Measurements from ENCODE around the gene PPP1R7. TPM values are rescaled to one million over a fixed set of nuclear protein-coding genes. Genes with fewer than 3 reads are reported as not detected.

The PPP1R7 gene
- total RNA-seq, 1 experiment from 2014 or later: 45.4 TPM

- H3K4me1 ChIP-seq (ENCODE audit: control insufficient read depth in 1 of 2, insufficient read depth in 2 of 2, low read length in 2 of 2): peaks cover 6 to 11% of the 10 kb centered on the region in 2 experiments; a peak in 3 of 4 replicates
- no peak overlapping the region for H3K4me2 ChIP-seq (ENCODE audit: low read length)
- intact Hi-C loops (cut with micrococcal nuclease): no loop called here
- no peak overlapping the region for H3K4me3 ChIP-seq (replicated peaks in 1 of 2; ENCODE audit: low read depth in 1 of 2, low read length in 2 of 2)
- ChIA-PET RAD21 (ENCODE audit: low non-redundant PET in 1 of 2, low total read pairs in 2 of 2, uncharacterized antibody in 2 of 2, unreplicated experiment in 2 of 2) (no interaction called here), POLR2A (no interaction called here), CTCF (no interaction called here)
- no peaks in the 10 kb centered on the region for H3K27me3 ChIP-seq (ENCODE audit: insufficient read depth, low read length)
- H3K9me3 ChIP-seq (ENCODE audit: control insufficient read depth in 1 of 2, insufficient read depth in 1 of 2, low read depth in 1 of 2, low read length in 2 of 2): no peaks in the 10 kb centered on the region
- no peak overlapping the region for H2AFZ ChIP-seq (ENCODE audit: low read depth, low read length, poor library complexity, severe bottlenecking)
- TF ChIP-seq CEBPB (IDR thresholded peaks at IDR 0.05; ENCODE audit: low read depth) (no peak), SIN3A (IDR thresholded peaks at IDR 0.05; ENCODE audit: low read depth) (no peak), CBX3 (IDR thresholded peaks at IDR 0.05; ENCODE audit: low read depth) (no peak), MAX (IDR thresholded peaks at IDR 0.05) (no peak), REST (IDR thresholded peaks at IDR 0.05; ENCODE audit: low read depth) (no peak)
- BruUV-seq (replicated peaks): no TSS peak
- H3K27ac ChIP-seq (ENCODE audit: low read depth, low read length): no peak overlapping the region
- H3K9me2 ChIP-seq (ENCODE audit: insufficient read depth): no peaks in the 10 kb centered on the region
- no peaks in the 10 kb centered on the region for H3K79me2 ChIP-seq (ENCODE audit: insufficient read depth, low read length)
- no peak for ATAC-seq
- H3K36me3 ChIP-seq (ENCODE audit: control insufficient read depth in 1 of 2, insufficient read depth in 2 of 2, low read length in 2 of 2): peaks cover 34 to 41% of the 10 kb centered on the region in 2 experiments
- no peaks in the 10 kb centered on the region for H4K20me1 ChIP-seq (ENCODE audit: insufficient read depth)
- DNase-seq (ENCODE audit: low read depth, low spot score): no peak
- no peak overlapping the region for H3K9ac ChIP-seq (ENCODE audit: low read length)
These were observed 77.3 kb downstream of the PPP1R7 start for GRCh38 chr2:241227594-241227993.

All from HCT116 (cell line).